Measurements from ENCODE around the gene VPS54. TPM values are rescaled to one million over a fixed set of nuclear protein-coding genes. Genes with fewer than 3 reads are reported as not detected.

Gene VPS54, protein sequence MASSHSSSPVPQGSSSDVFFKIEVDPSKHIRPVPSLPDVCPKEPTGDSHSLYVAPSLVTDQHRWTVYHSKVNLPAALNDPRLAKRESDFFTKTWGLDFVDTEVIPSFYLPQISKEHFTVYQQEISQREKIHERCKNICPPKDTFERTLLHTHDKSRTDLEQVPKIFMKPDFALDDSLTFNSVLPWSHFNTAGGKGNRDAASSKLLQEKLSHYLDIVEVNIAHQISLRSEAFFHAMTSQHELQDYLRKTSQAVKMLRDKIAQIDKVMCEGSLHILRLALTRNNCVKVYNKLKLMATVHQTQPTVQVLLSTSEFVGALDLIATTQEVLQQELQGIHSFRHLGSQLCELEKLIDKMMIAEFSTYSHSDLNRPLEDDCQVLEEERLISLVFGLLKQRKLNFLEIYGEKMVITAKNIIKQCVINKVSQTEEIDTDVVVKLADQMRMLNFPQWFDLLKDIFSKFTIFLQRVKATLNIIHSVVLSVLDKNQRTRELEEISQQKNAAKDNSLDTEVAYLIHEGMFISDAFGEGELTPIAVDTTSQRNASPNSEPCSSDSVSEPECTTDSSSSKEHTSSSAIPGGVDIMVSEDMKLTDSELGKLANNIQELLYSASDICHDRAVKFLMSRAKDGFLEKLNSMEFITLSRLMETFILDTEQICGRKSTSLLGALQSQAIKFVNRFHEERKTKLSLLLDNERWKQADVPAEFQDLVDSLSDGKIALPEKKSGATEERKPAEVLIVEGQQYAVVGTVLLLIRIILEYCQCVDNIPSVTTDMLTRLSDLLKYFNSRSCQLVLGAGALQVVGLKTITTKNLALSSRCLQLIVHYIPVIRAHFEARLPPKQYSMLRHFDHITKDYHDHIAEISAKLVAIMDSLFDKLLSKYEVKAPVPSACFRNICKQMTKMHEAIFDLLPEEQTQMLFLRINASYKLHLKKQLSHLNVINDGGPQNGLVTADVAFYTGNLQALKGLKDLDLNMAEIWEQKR
- total RNA-seq: 10 to 100 TPM; 13.4 to 14.3 TPM

DNA sequence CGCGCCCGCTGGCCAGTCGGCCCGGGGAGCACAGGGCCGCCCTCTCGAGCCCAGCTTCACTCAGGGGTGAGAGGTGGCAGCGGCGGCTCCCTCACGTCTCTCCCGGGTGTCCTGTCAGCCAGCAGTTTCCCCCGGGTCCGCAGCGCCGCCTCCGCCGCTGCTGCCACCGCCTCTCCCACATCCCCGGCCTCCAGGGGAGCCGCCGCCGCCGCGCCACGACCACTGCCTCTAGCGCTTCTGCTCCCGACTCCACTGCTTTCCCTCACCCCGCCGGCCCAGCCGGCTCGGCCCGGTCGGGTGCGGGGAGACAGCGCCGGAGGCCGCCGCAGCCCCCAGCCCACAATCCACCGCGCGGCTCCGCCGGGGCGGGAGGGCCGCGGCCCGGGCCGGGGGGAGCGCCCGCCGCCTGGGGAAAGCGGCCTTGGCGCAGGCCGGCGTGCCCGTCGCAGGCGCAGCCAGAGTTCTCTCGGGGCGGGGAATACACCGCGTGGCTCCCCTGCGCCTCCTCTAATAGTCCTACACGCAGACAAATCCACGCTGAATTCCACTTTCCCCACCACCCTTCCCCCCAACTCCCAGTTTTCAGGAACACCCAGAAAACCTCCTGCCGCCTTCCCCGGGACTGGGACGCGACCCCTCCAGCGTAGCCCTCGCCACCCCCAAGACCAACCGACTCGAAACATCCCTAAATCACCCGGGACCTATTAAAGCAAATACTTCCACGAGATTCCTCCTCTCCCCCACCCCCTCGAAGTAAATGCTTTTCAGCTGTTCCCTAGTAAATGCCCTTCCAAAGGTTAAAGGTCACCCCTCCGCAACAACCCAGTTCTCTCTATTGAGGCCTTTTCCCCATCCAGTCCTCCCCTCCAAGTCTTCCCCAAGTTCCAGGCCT, at the start of gene VPS54:
Gene VPS54 (minus strand): TSS at position 346 of the 892 bp plus-strand sequence. CDS start 35,429 bp downstream, outside the sequence.
- CTCF ChIA-PET: interaction anchor here (1.1 to 1.4 kb wide), 3 partner anchors 30 to 469 kb away, joined by 3 to 5 read pairs (median 4); no protein-coding TSS in a partner anchor
- Mint-ChIP-seq H3K4me1 (ENCODE audit: low read depth) (peaks cover 37% of the 10 kb centered on the region), H3K36me3 (ENCODE audit: low read depth) (peaks cover 14% of the 10 kb centered on the region), H3K4me3 (peak within 1 kb of the TSS; percentile 99), H3K27me3 (ENCODE audit: low read depth) (no peaks in the 10 kb centered on the region), H3K27ac (peak within 1 kb of the TSS; percentile 97), H3K9me3 (ENCODE audit: insufficient read depth) (no peaks in the 10 kb centered on the region)
- ATAC-seq: peak; percentile 76
- peak; percentile 63 for DNase-seq
- POLR2A ChIA-PET: interaction anchor here (0.7 to 1.0 kb wide), 3 partner anchors 30 to 178 kb away, joined by 3 to 4 read pairs (median 3); partner anchors contain the start of gene UGP2

DNA sequence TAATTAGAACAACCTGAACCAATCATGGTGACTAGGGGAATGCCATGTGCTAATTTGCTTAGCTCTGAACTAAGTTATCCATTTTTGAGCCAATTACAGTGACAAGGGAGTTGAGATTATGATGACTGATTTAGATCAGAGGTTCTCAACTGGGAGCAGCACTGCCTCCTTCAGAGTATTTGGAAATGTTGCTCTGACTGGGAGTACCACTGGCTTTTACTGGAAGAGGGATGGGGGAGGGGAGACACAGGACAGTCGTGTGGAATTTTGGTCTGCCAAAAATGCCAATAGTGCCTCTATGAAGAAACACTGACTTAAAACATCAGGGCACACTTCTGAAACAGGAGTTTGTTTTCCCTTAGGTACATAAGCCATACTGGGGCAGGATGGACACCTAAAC, 48.1 kb upstream of the VPS54 start:
- ATAC-seq: no peak
- Mint-ChIP-seq H3K27ac (no peak overlapping the region), H3K9me3 (ENCODE audit: insufficient read depth) (no peaks in the 10 kb centered on the region), H3K4me3 (no peak overlapping the region), H3K27me3 (ENCODE audit: low read depth) (no peaks in the 10 kb centered on the region), H3K4me1 (ENCODE audit: low read depth) (peaks cover 22% of the 10 kb centered on the region), H3K36me3 (ENCODE audit: low read depth) (no peaks in the 10 kb centered on the region)
- CTCF ChIA-PET: no interaction called here
- DNase-seq: no peak
- POLR2A ChIA-PET: no interaction called here

DNA sequence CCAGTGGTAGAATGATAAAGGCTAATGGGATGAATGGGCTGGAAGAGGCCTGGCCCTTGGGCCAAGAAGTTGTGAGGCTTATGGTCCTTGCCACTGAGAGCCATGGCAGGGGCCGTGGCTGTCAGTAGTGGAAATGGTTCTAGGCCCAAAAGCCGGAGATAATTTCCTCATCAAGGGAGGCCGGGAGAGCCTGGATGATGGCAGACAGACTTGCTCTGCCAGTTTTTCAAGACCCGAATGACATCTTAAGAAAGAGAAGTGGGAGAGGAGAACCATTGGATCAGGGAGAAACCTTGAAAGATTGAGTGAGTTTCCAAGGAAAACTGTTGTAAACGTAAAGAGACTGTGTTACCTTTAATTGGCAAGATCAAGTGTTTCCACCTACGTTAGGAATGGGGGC, 46.3 kb upstream of the VPS54 start:
- no peaks in the 10 kb centered on the region for H3K9me3 Mint-ChIP-seq (ENCODE audit: insufficient read depth)
- peaks cover 22% of the 10 kb centered on the region for H3K4me1 Mint-ChIP-seq (ENCODE audit: low read depth)
- H3K4me3 Mint-ChIP-seq: no peak overlapping the region
- POLR2A ChIA-PET: interaction anchor here (0.6 kb wide), 1 partner anchor 94 kb away, joined by 3 read pairs; no protein-coding TSS in a partner anchor
- H3K27ac Mint-ChIP-seq: no peak overlapping the region
- H3K27me3 Mint-ChIP-seq (ENCODE audit: low read depth): no peaks in the 10 kb centered on the region
- CTCF ChIA-PET: no interaction called here
- H3K36me3 Mint-ChIP-seq (ENCODE audit: low read depth): no peaks in the 10 kb centered on the region
- ATAC-seq (no peak), DNase-seq (no peak)

DNA sequence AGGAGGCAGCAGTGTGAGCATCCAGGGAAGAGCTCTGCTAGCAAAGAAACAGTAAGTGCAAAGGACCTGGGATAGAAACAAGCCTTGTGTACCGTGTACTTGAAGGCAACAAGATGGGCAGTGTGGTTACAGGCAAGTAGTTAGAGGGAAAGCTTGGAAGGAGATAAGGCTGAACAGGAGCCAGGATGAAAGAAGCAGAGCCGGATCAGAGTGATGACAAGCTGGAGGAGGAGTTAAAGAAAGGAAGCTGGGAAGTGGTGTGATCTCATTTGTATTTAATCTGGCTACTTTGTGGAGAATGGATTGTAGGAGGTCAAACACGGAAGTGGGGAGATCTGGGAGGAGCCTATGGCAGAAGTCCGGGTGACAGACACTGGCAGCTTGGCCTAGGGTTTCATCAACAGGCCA, 44.7 kb upstream of the VPS54 start:
- no peaks in the 10 kb centered on the region for H3K27me3 Mint-ChIP-seq (ENCODE audit: low read depth)
- no peaks in the 10 kb centered on the region for H3K36me3 Mint-ChIP-seq (ENCODE audit: low read depth)
- ChIA-PET CTCF (interaction anchor here (0.9 to 1.4 kb wide), 3 partner anchors 10 to 266 kb away, joined by 3 to 4 read pairs (median 4); no protein-coding TSS in a partner anchor), POLR2A (interaction anchor here (0.5 kb wide), 1 partner anchor 23 kb away, joined by 3 read pairs; no protein-coding TSS in a partner anchor)
- H3K27ac Mint-ChIP-seq: peak overlapping the region; percentile 27
- no peak for ATAC-seq
- H3K9me3 Mint-ChIP-seq (ENCODE audit: insufficient read depth): no peaks in the 10 kb centered on the region
- no peak for DNase-seq
- H3K4me3 Mint-ChIP-seq: no peak overlapping the region
- peaks cover 22% of the 10 kb centered on the region for H3K4me1 Mint-ChIP-seq (ENCODE audit: low read depth)

DNA sequence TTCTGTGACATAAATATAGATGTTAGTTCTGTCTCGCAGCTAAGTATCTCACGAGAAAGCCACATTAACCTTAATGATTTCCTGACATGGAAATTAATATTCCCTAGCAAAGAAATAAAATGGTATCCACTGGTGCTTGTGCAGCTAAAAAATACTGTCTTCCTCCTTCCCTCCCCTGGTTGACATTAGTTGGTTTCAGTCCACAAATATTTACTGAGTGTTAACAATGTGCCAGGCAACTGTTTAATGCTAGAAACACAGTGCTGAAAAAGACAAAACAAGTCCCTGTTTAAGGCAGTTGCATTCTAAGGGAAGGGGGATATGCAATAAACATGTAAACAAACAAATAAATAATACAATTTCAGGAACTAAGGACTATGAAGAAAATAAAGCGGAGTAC, 44.2 kb upstream of the VPS54 start:
- Mint-ChIP-seq H3K4me3 (no peak overlapping the region), H3K36me3 (ENCODE audit: low read depth) (no peaks in the 10 kb centered on the region), H3K4me1 (ENCODE audit: low read depth) (peaks cover 22% of the 10 kb centered on the region), H3K27me3 (ENCODE audit: low read depth) (no peaks in the 10 kb centered on the region), H3K27ac (no peak overlapping the region), H3K9me3 (ENCODE audit: insufficient read depth) (no peaks in the 10 kb centered on the region)
- DNase-seq (no peak), ATAC-seq (no peak)
- CTCF ChIA-PET: interaction anchor here (0.9 to 1.3 kb wide), 7 partner anchors 9 to 424 kb away, joined by 3 to 5 read pairs (median 4); no protein-coding TSS in a partner anchor
- POLR2A ChIA-PET: interaction anchor here (0.5 kb wide), 1 partner anchor 22 kb away, joined by 3 read pairs; no protein-coding TSS in a partner anchor

DNA sequence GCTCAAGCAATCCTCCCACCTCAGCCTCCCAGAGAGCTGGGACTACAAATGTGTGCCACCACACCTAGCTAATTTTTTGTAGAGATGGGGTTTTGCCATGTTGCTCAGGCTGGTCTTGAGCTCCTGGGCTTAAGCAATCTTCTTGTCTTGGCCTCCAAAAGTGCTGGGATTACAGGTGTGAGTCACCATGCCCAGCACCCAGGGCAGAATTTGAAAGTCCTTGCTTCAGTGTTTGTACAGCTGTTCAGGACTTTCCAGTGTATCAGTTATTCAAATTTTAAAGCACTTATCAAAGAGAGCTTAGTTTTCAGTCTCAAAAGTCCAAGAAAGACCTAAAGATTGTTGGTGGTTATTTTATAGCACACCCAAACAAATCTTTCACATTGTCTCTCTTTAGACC, 43.6 kb upstream of the VPS54 start:
- POLR2A ChIA-PET: no interaction called here
- ATAC-seq: no peak

DNA sequence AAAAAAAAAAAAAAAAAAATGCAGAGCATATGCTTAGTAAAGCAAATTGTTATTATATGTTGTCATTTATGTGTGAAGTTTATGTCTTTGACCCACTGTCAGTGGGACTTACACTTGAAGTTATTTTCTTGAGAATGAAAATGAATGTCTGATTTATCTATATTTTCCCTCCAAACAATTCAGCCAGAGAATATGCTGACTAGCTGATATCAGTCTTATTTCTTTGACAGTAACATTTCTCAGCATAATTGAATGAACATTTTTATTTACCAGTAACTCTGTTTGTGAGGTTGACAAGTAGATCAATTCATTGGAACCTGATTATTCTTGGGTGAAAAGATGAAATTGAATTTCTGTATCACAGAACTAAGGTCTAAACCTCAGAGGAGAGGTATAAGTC, 40.0 kb upstream of the VPS54 start:
- POLR2A ChIA-PET: no interaction called here
- Mint-ChIP-seq H3K27ac (no peak overlapping the region), H3K4me3 (no peak overlapping the region), H3K4me1 (ENCODE audit: low read depth) (peaks cover 15% of the 10 kb centered on the region), H3K27me3 (ENCODE audit: low read depth) (no peaks in the 10 kb centered on the region), H3K9me3 (ENCODE audit: insufficient read depth) (no peaks in the 10 kb centered on the region), H3K36me3 (ENCODE audit: low read depth) (no peaks in the 10 kb centered on the region)
- CTCF ChIA-PET: interaction anchor here (0.7 to 1.4 kb wide), 3 partner anchors 87 to 272 kb away, joined by 3 to 6 read pairs (median 3); no protein-coding TSS in a partner anchor
- ATAC-seq: no peak
- no peak for DNase-seq

More for the DNA sequence above, 43.6 kb upstream of the VPS54 start:
- Mint-ChIP-seq H3K4me1 (ENCODE audit: low read depth) (peaks cover 22% of the 10 kb centered on the region), H3K27ac (peak overlapping the region; percentile 5), H3K36me3 (ENCODE audit: low read depth) (no peaks in the 10 kb centered on the region), H3K27me3 (ENCODE audit: low read depth) (no peaks in the 10 kb centered on the region), H3K4me3 (no peak overlapping the region), H3K9me3 (ENCODE audit: insufficient read depth) (no peaks in the 10 kb centered on the region)
- CTCF ChIA-PET: interaction anchor here (1.0 to 1.3 kb wide), 6 partner anchors 11 to 425 kb away, joined by 3 to 5 read pairs (median 4); no protein-coding TSS in a partner anchor
- no peak for DNase-seq

DNA sequence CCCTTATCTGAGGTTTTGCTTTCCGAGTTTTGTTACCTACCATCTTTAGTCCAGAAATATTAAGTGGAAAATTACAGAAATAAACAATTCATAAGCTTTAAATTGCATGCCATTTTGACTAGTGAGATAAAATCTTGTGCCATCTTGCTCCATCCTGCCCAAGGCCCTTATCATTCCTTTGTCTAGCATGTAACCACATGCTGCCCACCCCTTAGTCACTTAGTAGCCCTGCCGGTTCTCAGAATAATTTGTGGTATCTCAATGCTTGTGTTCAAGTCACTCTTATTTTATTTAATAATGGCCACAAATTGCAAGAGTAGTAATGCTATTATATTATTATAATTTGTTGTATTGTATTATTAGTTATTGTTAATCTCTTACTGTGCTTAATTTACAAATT, 36.8 kb upstream of the VPS54 start:
- CTCF ChIA-PET: interaction anchor here (3.2 kb wide), 1 partner anchor 271 kb away, joined by 10 read pairs; no protein-coding TSS in a partner anchor
- DNase-seq (no peak), ATAC-seq (no peak)
- Mint-ChIP-seq H3K27me3 (ENCODE audit: low read depth) (no peaks in the 10 kb centered on the region), H3K9me3 (ENCODE audit: insufficient read depth) (no peaks in the 10 kb centered on the region), H3K4me3 (no peak overlapping the region), H3K4me1 (ENCODE audit: low read depth) (peaks cover 30% of the 10 kb centered on the region), H3K27ac (no peak overlapping the region), H3K36me3 (ENCODE audit: low read depth) (no peaks in the 10 kb centered on the region)
- POLR2A ChIA-PET: no interaction called here

DNA sequence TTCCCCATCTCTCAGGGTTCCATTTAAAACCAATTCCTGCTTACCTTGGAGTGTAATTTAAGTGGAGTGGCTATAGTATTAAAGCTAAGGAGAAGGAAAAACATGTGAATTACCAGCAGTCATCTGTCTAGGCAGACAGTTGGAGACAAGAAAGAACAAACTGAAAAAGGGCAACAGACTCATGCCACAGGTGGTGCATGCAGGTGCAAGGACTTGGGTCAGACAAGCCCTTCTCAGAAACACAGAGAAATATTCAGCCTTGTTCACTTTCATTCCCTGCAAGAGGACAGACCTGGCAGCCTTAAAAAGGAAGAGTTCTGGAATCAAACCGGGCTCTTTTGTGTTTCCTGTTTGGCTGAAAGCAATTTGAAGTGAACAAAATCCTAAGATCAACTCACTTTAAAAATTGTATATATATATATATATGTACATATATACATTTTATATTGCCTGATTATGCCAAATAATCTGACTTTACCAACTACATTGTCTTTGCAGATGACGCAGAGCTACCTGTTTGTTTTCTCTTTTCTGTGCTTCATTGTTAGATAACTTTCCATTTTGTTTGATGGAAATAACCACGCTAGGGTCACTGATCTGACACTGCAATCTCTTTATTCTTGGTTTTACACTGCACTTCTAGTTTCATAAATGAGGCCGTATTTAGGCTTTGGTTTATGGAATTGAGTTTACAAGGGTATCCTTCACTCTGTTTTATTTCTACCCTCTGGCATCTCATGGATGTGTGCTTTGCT, 35.1 kb upstream of the VPS54 start:
- H3K9me3 Mint-ChIP-seq (ENCODE audit: insufficient read depth): no peaks in the 10 kb centered on the region
- no peak for ATAC-seq

More for the DNA sequence above, 35.1 kb upstream of the VPS54 start:
- H3K36me3 Mint-ChIP-seq (ENCODE audit: low read depth): no peaks in the 10 kb centered on the region
- H3K27me3 Mint-ChIP-seq (ENCODE audit: low read depth): no peaks in the 10 kb centered on the region
- DNase-seq: no peak
- ChIA-PET CTCF (interaction anchor here (0.7 to 13.6 kb wide), 5 partner anchors 10 to 275 kb away, joined by 3 to 321 read pairs (median 3); no protein-coding TSS in a partner anchor), POLR2A (interaction anchor here (0.7 kb wide), 1 partner anchor 92 kb away, joined by 3 read pairs; no protein-coding TSS in a partner anchor)
- no peak overlapping the region for H3K4me3 Mint-ChIP-seq
- no peak overlapping the region for H3K27ac Mint-ChIP-seq
- H3K4me1 Mint-ChIP-seq (ENCODE audit: low read depth): peaks cover 38% of the 10 kb centered on the region

Data from activated CD8-positive, alpha-beta T cell treated with anti-CD3 and anti-CD28 coated beads, Interleukin-2, amount 10 ng/mL, durations not matched to agents 7 days and 5 days (primary cell).